ENCODE measurements around the gene GPRC5D. TPM values are rescaled to one million over a fixed set of nuclear protein-coding genes. Genes with fewer than 3 reads are reported as not detected.

The GPRC5D gene
- total RNA-seq, 2 donors from 2014 or later: not detected

DNA sequence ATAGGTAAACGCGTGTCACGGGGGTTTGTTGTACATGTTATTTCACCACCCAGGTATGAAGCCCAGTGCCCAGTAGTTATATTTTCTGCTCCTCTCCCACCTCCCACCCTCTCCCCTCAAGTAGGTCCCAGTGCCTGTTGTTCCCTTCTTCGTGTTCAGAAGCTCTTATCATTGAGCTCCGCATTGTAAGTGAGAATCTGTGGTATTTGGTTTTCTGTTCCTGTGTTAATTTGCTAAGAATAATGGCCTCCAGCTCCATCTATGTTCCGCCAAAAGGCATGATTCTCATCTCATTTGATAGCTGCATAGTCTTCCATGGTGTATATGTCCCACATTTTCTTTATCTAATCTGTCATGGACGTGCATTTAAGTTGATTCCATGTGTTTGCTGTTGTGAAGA lies 6.9 kb upstream of the GPRC5D start:
- Mint-ChIP-seq H3K36me3 (ENCODE audit: low read depth) (no peaks in the 10 kb centered on the region), H3K9me3 (no peaks in the 10 kb centered on the region), H3K27ac (no peak overlapping the region), H3K4me1 (peaks cover 9% of the 10 kb centered on the region), H3K27me3 (ENCODE audit: insufficient read depth) (no peaks in the 10 kb centered on the region), H3K4me3 (no peak overlapping the region)
- H3K9ac ChIP-seq (ENCODE audit: extremely low read depth, low read length, poor library complexity, severe bottlenecking): no peak overlapping the region
- no peak overlapping the region for H3K27ac ChIP-seq (ENCODE audit: low read depth, low read length)
- no peaks in the 10 kb centered on the region for H3K27me3 ChIP-seq (ENCODE audit: control insufficient read depth, insufficient read depth, low read length, poor library complexity, severe bottlenecking)
- H3K4me1 ChIP-seq (ENCODE audit: control insufficient read depth, insufficient read depth, low read length): no peaks in the 10 kb centered on the region
- no peaks in the 10 kb centered on the region for H3K36me3 ChIP-seq (ENCODE audit: control insufficient read depth, insufficient read depth, low read length)
- no peak for DNase-seq
- TF ChIP-seq, protein P1, sequence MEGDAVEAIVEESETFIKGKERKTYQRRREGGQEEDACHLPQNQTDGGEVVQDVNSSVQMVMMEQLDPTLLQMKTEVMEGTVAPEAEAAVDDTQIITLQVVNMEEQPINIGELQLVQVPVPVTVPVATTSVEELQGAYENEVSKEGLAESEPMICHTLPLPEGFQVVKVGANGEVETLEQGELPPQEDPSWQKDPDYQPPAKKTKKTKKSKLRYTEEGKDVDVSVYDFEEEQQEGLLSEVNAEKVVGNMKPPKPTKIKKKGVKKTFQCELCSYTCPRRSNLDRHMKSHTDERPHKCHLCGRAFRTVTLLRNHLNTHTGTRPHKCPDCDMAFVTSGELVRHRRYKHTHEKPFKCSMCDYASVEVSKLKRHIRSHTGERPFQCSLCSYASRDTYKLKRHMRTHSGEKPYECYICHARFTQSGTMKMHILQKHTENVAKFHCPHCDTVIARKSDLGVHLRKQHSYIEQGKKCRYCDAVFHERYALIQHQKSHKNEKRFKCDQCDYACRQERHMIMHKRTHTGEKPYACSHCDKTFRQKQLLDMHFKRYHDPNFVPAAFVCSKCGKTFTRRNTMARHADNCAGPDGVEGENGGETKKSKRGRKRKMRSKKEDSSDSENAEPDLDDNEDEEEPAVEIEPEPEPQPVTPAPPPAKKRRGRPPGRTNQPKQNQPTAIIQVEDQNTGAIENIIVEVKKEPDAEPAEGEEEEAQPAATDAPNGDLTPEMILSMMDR (conservative IDR thresholded peaks at IDR 0.05): no peak
- H3K4me3 ChIP-seq (ENCODE audit: low read length): no peak overlapping the region
- no peaks in the 10 kb centered on the region for H3K9me3 ChIP-seq (ENCODE audit: control insufficient read depth, low read length)
- 77 to 92% methylated on average over 1 to 7 of the region's 7 CpGs for WGBS, 2 experiments (ENCODE audit: insufficient coverage in 1 of 2, insufficient read length in 1 of 2)

DNA sequence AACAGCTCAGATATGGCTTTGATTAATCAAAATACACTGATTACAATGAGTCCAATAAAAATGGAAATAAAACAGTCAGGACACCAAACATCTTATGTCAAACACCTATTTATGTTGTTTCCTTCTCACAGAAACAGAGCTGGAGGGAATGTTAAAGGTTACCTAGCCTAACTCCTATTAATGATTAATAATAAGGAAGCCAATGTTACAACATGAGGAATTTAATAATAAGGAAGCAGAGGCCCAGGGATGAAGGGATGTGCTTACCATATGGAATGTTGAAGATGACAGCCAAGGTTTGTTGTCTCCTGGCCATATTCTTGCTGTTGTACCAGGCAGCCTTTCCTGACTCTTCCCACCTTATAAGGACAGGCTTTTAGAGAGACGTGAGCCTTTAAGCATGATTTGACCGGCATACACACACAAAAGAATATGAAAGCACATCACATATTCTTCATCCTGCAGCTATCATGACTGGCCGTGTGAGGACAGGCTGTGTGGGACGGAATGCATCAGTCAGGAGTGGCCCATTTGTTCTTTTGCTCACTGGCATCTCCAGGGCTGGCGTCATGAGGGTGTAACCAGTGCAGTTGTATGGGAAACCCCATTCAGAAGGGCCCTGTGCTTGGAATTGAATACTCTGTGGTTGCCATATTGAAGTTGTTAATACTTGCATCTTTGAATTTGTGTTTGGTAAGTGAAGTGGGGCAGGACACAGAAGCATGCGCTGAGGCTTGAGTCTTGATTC lies 3.1 kb upstream of the GPRC5D start:
- 91 to 94% methylated on average over 4 to 6 of the region's 6 CpGs for WGBS, 2 experiments (ENCODE audit: insufficient coverage in 1 of 2, insufficient read length in 1 of 2)
- H3K27me3 Mint-ChIP-seq (ENCODE audit: insufficient read depth): peaks cover 2% of the 10 kb centered on the region
- DNase-seq: no peak

GRCh38 chr12:12954356-12954755 lies 2.4 kb upstream of the GPRC5D start:
- H3K27ac ChIP-seq (ENCODE audit: low read depth, low read length): no peak overlapping the region
- Mint-ChIP-seq H3K27ac (no peak overlapping the region), H3K27me3 (ENCODE audit: insufficient read depth) (peaks cover 2% of the 10 kb centered on the region), H3K4me3 (no peak overlapping the region), H3K9me3 (no peaks in the 10 kb centered on the region), H3K4me1 (peaks cover 9% of the 10 kb centered on the region), H3K36me3 (ENCODE audit: low read depth) (peaks cover 10% of the 10 kb centered on the region)
- no peak for DNase-seq
- H3K4me1 ChIP-seq (ENCODE audit: control insufficient read depth, insufficient read depth, low read length): no peaks in the 10 kb centered on the region
- no peaks in the 10 kb centered on the region for H3K9me3 ChIP-seq (ENCODE audit: control insufficient read depth, low read length)
- no peaks in the 10 kb centered on the region for H3K27me3 ChIP-seq (ENCODE audit: control insufficient read depth, insufficient read depth, low read length, poor library complexity, severe bottlenecking)
- H3K36me3 ChIP-seq (ENCODE audit: control insufficient read depth, insufficient read depth, low read length): peaks cover 11% of the 10 kb centered on the region
- WGBS, 2 experiments (ENCODE audit: insufficient coverage in 1 of 2, insufficient read length in 1 of 2): 91 to 92% methylated on average over 2 to 4 of the region's 4 CpGs
- TF ChIP-seq, protein P1 (conservative IDR thresholded peaks at IDR 0.05): no peak
- H3K4me3 ChIP-seq (ENCODE audit: low read length): no peak overlapping the region
- no peak overlapping the region for H3K9ac ChIP-seq (ENCODE audit: extremely low read depth, low read length, poor library complexity, severe bottlenecking)

More for the DNA sequence above, 3.1 kb upstream of the GPRC5D start:
- no peak overlapping the region for H3K27ac ChIP-seq (ENCODE audit: low read depth, low read length)
- H3K9ac ChIP-seq (ENCODE audit: extremely low read depth, low read length, poor library complexity, severe bottlenecking): no peak overlapping the region
- Mint-ChIP-seq H3K9me3 (no peaks in the 10 kb centered on the region), H3K4me3 (no peak overlapping the region), H3K4me1 (peaks cover 9% of the 10 kb centered on the region), H3K27ac (no peak overlapping the region), H3K36me3 (ENCODE audit: low read depth) (peaks cover 3% of the 10 kb centered on the region)
- TF ChIP-seq, protein P1 (conservative IDR thresholded peaks at IDR 0.05): no peak
- H3K27me3 ChIP-seq (ENCODE audit: control insufficient read depth, insufficient read depth, low read length, poor library complexity, severe bottlenecking): no peaks in the 10 kb centered on the region
- peaks cover 4% of the 10 kb centered on the region for H3K36me3 ChIP-seq (ENCODE audit: control insufficient read depth, insufficient read depth, low read length)
- H3K4me1 ChIP-seq (ENCODE audit: control insufficient read depth, insufficient read depth, low read length): no peaks in the 10 kb centered on the region
- no peaks in the 10 kb centered on the region for H3K9me3 ChIP-seq (ENCODE audit: control insufficient read depth, low read length)
- H3K4me3 ChIP-seq (ENCODE audit: low read length): no peak overlapping the region

All from endodermal cell (in vitro differentiated cells).